IMR-90 (cell line): Measurements from ENCODE around the gene GPATCH8. TPM values are rescaled to one million over a fixed set of nuclear protein-coding genes. Genes with fewer than 3 reads are reported as not detected.

Experiments used
- ATAC-seq: fragments of 200-7000 bp; cut with Tn5 transposase; 2 replicates; pipeline ENCODE4 v1.9.1; 2020; ENCODE audit warnings: low read depth, mild to moderate bottlenecking, moderate library complexity
- BruUV-seq: library from RNA; stranded (reverse); fragments of 400-500 nt; replicated peaks from 2 replicates; lab custom pipeline; 2021; lab: Mats Ljungman, UMichigan
- CTCF ChIA-PET: fragments of 300-600 bp; formaldehyde crosslinking; extraction: SDS; loops from one replicate; lab custom pipeline; 2021; ENCODE audit warnings: antibody characterized with exemption; lab: Yijun Ruan, JAX
- POLR2A ChIA-PET: fragments of 300-600 bp; sonication (Branson Sonifier 250); formaldehyde crosslinking; loops from one replicate; lab custom pipeline; 2022; ENCODE audit warnings: antibody characterized with exemption; ENCODE audit not compliant: unreplicated experiment; lab: Charles Lee
- DNase-seq: peaks from one replicate; pipeline ENCODE4 v3.0.0; 2013
- H2AFZ ChIP-seq: replicated peaks from 2 replicates; pipeline ENCODE3; 2013; ENCODE audit warnings: low read length, mild to moderate bottlenecking; ENCODE audit not compliant: poor library complexity
- H2AK5ac ChIP-seq: 2 replicates; pipeline ENCODE4 v1.6.1; 2013; ENCODE audit warnings: low read depth, low read length, inconsistent platforms
- H2AK9ac ChIP-seq: replicated peaks from 2 replicates; pipeline ENCODE3; 2013; ENCODE audit warnings: mild to moderate bottlenecking, low read depth, low read length, moderate library complexity; ENCODE audit not compliant: poor library complexity
- H2BK120ac ChIP-seq: 2 replicates; pipeline ENCODE4 v1.6.1; 2013; ENCODE audit warnings: low read depth, low read length, inconsistent platforms
- H2BK15ac ChIP-seq: 3 replicates; pipeline ENCODE4 v1.6.1; 2013; ENCODE audit warnings: low read depth, low read length, inconsistent platforms
- H2BK20ac ChIP-seq: 2 replicates; pipeline ENCODE4 v1.6.1; 2013; ENCODE audit warnings: low read depth, mild to moderate bottlenecking, inconsistent platforms, low read length, moderate library complexity
- H2BK5ac ChIP-seq: 2 replicates; pipeline ENCODE4 v1.6.1; 2013; ENCODE audit warnings: mild to moderate bottlenecking, low read depth, low read length, inconsistent platforms; ENCODE audit not compliant: poor library complexity, severe bottlenecking
- H3K14ac ChIP-seq: replicated peaks from 2 replicates; pipeline ENCODE4 v1.6.1; 2013; ENCODE audit warnings: low read depth, low read length, inconsistent platforms
- H3K18ac ChIP-seq: 2 replicates; pipeline ENCODE4 v1.6.1; 2013; ENCODE audit warnings: low read depth, low read length, control low read depth
- H3K23ac ChIP-seq: 2 replicates; pipeline ENCODE4 v1.6.1; 2013; ENCODE audit warnings: low read depth, low read length, inconsistent platforms
- H3K27ac ChIP-seq: 2 replicates; pipeline ENCODE4 v1.5.1; 2013; ENCODE audit warnings: mild to moderate bottlenecking, control low read depth, low read length; ENCODE audit not compliant: insufficient read depth
- H3K27me3 ChIP-seq: 2 replicates; pipeline ENCODE4 v1.6.1; 2013; ENCODE audit warnings: low read length; ENCODE audit not compliant: control insufficient read depth, insufficient read depth
- H3K36me3 ChIP-seq: 2 replicates; pipeline ENCODE4 v1.6.1; 2013; ENCODE audit warnings: low read length, mixed read lengths; ENCODE audit not compliant: control insufficient read depth, insufficient read depth
- H3K4ac ChIP-seq: 2 replicates; pipeline ENCODE4 v1.6.1; 2013; ENCODE audit warnings: low read depth, low read length, inconsistent platforms
- H3K4me1 ChIP-seq: 2 replicates; pipeline ENCODE4 v1.6.1; 2013; ENCODE audit warnings: low read length, mixed read lengths; ENCODE audit not compliant: control insufficient read depth, insufficient read depth
- H3K4me2 ChIP-seq: 2 replicates; pipeline ENCODE4 v1.6.1; 2013; ENCODE audit warnings: low read depth, mild to moderate bottlenecking, control low read depth, low read length, moderate library complexity
- H3K4me3 ChIP-seq: 2 replicates; pipeline ENCODE4 v1.5.1; 2013; ENCODE audit warnings: low read depth, mild to moderate bottlenecking, control low read depth, low read length, moderate library complexity; ENCODE audit not compliant: insufficient read depth
- H3K56ac ChIP-seq: 2 replicates; pipeline ENCODE4 v1.6.1; 2013; ENCODE audit warnings: low read length, inconsistent platforms; ENCODE audit not compliant: insufficient read depth; ENCODE audit errors: extremely low read depth
- H3K79me1 ChIP-seq, 2 experiments: 2 replicates each; pipeline ENCODE4 v1.6.1; 2013; ENCODE audit warnings: low read length in 2 of 2, inconsistent platforms in 1 of 2, low read depth in 1 of 2
- H3K9ac ChIP-seq: 2 replicates; pipeline ENCODE4 v1.6.1; 2013; ENCODE audit warnings: low read depth, low read length, control low read depth
- H3K9me1 ChIP-seq: 2 replicates; pipeline ENCODE4 v1.6.1; 2013; ENCODE audit warnings: low read length, inconsistent platforms; ENCODE audit not compliant: insufficient read depth
- H3K9me3 ChIP-seq: 2 replicates; pipeline ENCODE4 v1.6.1; 2013; ENCODE audit warnings: low read length; ENCODE audit not compliant: control insufficient read depth, insufficient read depth
- H4K20me1 ChIP-seq: 2 replicates; pipeline ENCODE4 v1.6.1; 2013; ENCODE audit warnings: low read length, inconsistent platforms; ENCODE audit not compliant: insufficient read depth
- H4K5ac ChIP-seq: 2 replicates; pipeline ENCODE4 v1.6.1; 2013; ENCODE audit warnings: mild to moderate bottlenecking, low read depth, low read length, control low read depth
- H4K8ac ChIP-seq, 2 experiments: 2 replicates each; pipeline ENCODE4 v1.6.1; 2013; ENCODE audit warnings: low read depth in 2 of 2, low read length in 2 of 2, control low read depth in 1 of 2, inconsistent platforms in 1 of 2
- H4K91ac ChIP-seq: 2 replicates; pipeline ENCODE4 v1.6.1; 2013; ENCODE audit warnings: low read depth, low read length, inconsistent platforms; ENCODE audit not compliant: insufficient read depth
- MAFK ChIP-seq: IDR thresholded peaks from 2 replicates; pipeline ENCODE4 v1.6.1; 2012; ENCODE audit warnings: low read depth, low read length, improper control_type of control experiment
- MAZ ChIP-seq: IDR thresholded peaks from 2 replicates; pipeline ENCODE4 v1.6.1; 2012; ENCODE audit warnings: low read depth, mild to moderate bottlenecking, low read length, improper control_type of control experiment, moderate library complexity, borderline replicate concordance
- NFE2L2 ChIP-seq: fragments of 150-350 bp; IDR thresholded peaks from 2 replicates; pipeline ENCODE4 v1.6.1; 2016; ENCODE audit warnings: low read depth, mild to moderate bottlenecking, low read length
- POLR2A ChIP-seq: IDR thresholded peaks from 2 replicates; pipeline ENCODE4 v1.6.1; 2012; ENCODE audit warnings: mild to moderate bottlenecking, low read depth, low read length
- RAD21 ChIP-seq: IDR thresholded peaks from 2 replicates; pipeline ENCODE4 v1.6.1; 2012; ENCODE audit warnings: low read length, improper control_type of control experiment
- USF2 ChIP-seq: fragments of 150-350 bp; IDR thresholded peaks from 2 replicates; pipeline ENCODE4 v1.6.1; 2017; ENCODE audit warnings: mild to moderate bottlenecking, antibody characterized with exemption, low read length, low read depth
- WGBS, 2 experiments: methylation state at CpG; one replicate each; pipeline versions ENCODE4 v1.1.5 to v1.1.7; 2013; ENCODE audit warnings: missing lambda C conversion rate in 2 of 2; ENCODE audit not compliant: insufficient read length in 1 of 2; ENCODE audit errors: extremely low coverage in 2 of 2; 5-methylcytosine and 5-hydroxymethylcytosine counted together
- dilution Hi-C: fragments of 300-500 bp; cut with HindIII; formaldehyde crosslinking; loops from one replicate; pipeline ENCODE4 v1.14.3; 2018; ENCODE audit warnings: low sequenced_read_pairs; ENCODE audit not compliant: unreplicated experiment
- in situ Hi-C: fragments of 300-500 bp; cut with MboI; formaldehyde crosslinking; loops from 3 replicates; pipeline ENCODE4 v1.14.3; 2019; ENCODE audit warnings: low sequenced_read_pairs, inconsistent platforms, mixed read lengths
- intact Hi-C: fragments of 100-400 bp; cut with micrococcal nuclease; formaldehyde crosslinking; loops from 2 replicates; pipeline ENCODE4 v1.10.0; 2022
- polyA plus RNA-seq, 3 experiments: library from polyadenylated mRNA; depleted of rRNA; stranded (reverse); fragments of >200 nt; gene quantifications; 2 replicates each; pipeline ENCODE4 v1.2.3, GENCODE V29; 2012; ENCODE audit warnings: low replicate concordance in 1 of 3
- total RNA-seq: library from RNA; depleted of rRNA; stranded (reverse); fragments of >200 nt; gene quantifications from 2 replicates; pipeline ENCODE4 v1.2.3, GENCODE V29; 2012
- TF ChIP-seq, protein P1 (sequence below): conservative IDR thresholded peaks from 2 replicates; pipeline ENCODE4 v1.5.1; 2012; ENCODE audit warnings: mild to moderate bottlenecking, low read depth, low read length, improper control_type of control experiment

Gene GPATCH8
- total and polyA plus RNA-seq, 2 of the 4 experiments (the other 2 are of a cell fraction): 8.8 to 13.2 TPM

GRCh38 chr17:44397479-44398440, 105.4 kb downstream of the GPATCH8 start:
- Histone ChIP-seq H3K27ac (no peak overlapping the region), H4K91ac (no peak overlapping the region), H3K18ac (no peak overlapping the region), H3K56ac (no peak overlapping the region), H3K9ac (no peak overlapping the region), H3K4me1 (no peaks in the 10 kb centered on the region), H3K4ac (no peak overlapping the region), H2AK5ac (no peak overlapping the region), H3K23ac (no peak overlapping the region), H3K9me3 (no peaks in the 10 kb centered on the region), H2BK120ac (no peak overlapping the region), H2BK15ac (no peak overlapping the region), H3K79me1 (peaks cover 3 to 28% of the 10 kb centered on the region in 2 experiments; a peak in 3 of 4 replicates), H3K4me3 (no peak overlapping the region), H2AFZ (no peak overlapping the region), H2BK20ac (no peak overlapping the region), H4K20me1 (peaks cover 3% of the 10 kb centered on the region), H2AK9ac (no peak overlapping the region), H3K9me1 (peaks cover 8% of the 10 kb centered on the region), H3K36me3 (peaks cover 48% of the 10 kb centered on the region), H2BK5ac (no peak overlapping the region), H4K5ac (no peak overlapping the region), H3K4me2 (no peak overlapping the region), H3K27me3 (no peaks in the 10 kb centered on the region), H4K8ac (no peak overlapping the region), H3K14ac (no peak overlapping the region)
- DNase-seq: no peak
- no peak for ATAC-seq
- in situ Hi-C loops (no loop called here), dilution Hi-C loops (no loop called here), intact Hi-C loops (no loop called here)
- WGBS, 2 experiments: 93% methylated on average over 6 of the region's 8 CpGs; no CpG with 5 or more reads in 1 of the 2 experiments
- CTCF ChIA-PET: interaction anchor here (1.3 kb wide), 1 partner anchor 126 kb away, joined by 3 read pairs; no protein-coding TSS in a partner anchor
- TF ChIP-seq MAFK (no peak), MAZ (no peak), RAD21 (no peak), NFE2L2 (no peak), USF2 (no peak), POLR2A (no peak)
- TF ChIP-seq, protein P1, sequence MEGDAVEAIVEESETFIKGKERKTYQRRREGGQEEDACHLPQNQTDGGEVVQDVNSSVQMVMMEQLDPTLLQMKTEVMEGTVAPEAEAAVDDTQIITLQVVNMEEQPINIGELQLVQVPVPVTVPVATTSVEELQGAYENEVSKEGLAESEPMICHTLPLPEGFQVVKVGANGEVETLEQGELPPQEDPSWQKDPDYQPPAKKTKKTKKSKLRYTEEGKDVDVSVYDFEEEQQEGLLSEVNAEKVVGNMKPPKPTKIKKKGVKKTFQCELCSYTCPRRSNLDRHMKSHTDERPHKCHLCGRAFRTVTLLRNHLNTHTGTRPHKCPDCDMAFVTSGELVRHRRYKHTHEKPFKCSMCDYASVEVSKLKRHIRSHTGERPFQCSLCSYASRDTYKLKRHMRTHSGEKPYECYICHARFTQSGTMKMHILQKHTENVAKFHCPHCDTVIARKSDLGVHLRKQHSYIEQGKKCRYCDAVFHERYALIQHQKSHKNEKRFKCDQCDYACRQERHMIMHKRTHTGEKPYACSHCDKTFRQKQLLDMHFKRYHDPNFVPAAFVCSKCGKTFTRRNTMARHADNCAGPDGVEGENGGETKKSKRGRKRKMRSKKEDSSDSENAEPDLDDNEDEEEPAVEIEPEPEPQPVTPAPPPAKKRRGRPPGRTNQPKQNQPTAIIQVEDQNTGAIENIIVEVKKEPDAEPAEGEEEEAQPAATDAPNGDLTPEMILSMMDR: no peak
- POLR2A ChIA-PET: no interaction called here
- BruUV-seq: no TSS peak
